GM10847 (cell line): Measurements from ENCODE around the gene CCDC15.

Experiments
- POLR2A ChIP-seq: IDR thresholded peaks from 2 replicates; pipeline ENCODE4 v1.6.1; 2011; ENCODE audit not compliant: insufficient read length; ENCODE audit errors: extremely low read depth

CCDC15 gene

DNA sequence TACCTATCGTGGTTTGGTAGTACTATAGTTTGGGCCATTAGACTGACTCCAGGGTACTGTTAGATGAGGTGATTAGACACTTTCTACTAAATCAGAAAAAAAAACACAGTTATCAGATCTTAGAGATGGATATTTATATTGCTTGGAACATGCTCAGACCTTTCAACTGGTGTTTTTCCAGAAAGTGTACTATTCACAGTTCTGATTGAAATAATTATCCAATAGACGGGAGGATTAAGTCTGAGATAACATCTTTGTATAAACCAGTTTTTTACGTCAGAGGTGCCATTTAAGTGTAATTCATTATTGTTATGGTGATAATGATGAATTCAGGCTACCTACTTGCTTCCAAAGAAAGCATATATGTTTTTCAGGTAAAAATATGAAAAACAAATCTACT, 22.5 kb downstream of the CCDC15 start:
- no peak for TF ChIP-seq POLR2A

DNA sequence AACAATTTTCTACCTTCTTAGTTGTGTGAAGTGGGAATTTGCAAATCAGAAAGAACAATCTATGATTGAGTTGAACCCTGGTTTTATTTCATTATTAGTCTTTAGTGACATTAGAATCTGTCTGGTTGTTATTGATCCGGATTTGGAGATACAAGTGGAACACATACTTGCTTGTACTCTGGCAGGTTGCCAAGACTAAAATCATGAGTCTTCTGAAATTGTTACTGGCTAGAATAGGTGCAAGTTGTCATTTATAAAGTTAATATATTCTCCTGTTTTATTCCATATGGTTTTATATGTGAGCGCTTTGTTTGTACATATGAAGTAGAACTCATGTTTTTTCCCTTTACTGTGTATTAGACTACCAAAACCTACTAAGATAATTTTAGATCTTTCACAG, 23.0 kb downstream of the CCDC15 start:
- no peak for TF ChIP-seq POLR2A

GRCh38 chr11:124978316-124978715, 24.3 kb downstream of the CCDC15 start:
- TF ChIP-seq POLR2A: no peak

DNA sequence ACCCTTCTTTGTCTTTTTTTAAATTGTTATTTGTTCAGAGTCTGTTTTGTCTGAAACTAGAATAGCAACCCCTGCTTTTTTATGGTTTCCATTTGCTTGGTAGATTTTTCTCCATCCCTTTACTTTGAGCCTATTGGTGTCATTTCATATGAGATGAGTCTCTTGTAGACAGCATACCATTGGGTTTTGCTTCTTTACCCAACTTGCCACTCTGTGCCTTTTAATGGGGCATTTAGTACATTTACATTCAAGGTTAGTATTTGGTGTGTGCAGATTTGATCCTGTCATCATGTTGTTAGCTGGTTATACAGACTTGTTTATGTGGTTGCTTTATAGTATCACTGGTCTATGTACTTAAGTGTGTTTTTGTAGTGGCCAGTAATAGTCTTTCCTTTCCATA, 28.0 kb downstream of the CCDC15 start:
- no peak for TF ChIP-seq POLR2A

GRCh38 chr11:124983674-124984511, 29.9 kb downstream of the CCDC15 start:
- TF ChIP-seq POLR2A: no peak

DNA sequence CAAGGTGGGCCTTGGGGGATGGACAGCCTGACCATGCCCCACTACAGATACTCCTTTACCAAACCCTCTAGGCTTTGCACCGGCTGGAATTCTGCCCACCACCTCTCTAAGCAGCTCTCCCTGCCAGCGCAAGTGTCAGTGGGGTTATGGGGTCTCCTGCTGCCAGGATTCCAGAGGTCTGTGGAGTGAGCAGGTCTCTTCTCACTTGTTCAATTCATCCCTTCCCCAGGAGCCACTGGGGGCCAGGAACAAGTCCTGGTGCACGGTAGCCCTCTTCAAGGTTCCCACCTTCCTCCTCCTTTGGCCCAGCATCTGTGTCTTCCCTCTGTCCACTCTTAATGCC, 30.5 kb downstream of the CCDC15 start:
- no peak for TF ChIP-seq POLR2A

GRCh38 chr11:124987096-124987495, 33.1 kb downstream of the CCDC15 start:
- no peak for TF ChIP-seq POLR2A

GRCh38 chr11:124988063-124988462, 34.1 kb downstream of the CCDC15 start:
- TF ChIP-seq POLR2A: no peak

DNA sequence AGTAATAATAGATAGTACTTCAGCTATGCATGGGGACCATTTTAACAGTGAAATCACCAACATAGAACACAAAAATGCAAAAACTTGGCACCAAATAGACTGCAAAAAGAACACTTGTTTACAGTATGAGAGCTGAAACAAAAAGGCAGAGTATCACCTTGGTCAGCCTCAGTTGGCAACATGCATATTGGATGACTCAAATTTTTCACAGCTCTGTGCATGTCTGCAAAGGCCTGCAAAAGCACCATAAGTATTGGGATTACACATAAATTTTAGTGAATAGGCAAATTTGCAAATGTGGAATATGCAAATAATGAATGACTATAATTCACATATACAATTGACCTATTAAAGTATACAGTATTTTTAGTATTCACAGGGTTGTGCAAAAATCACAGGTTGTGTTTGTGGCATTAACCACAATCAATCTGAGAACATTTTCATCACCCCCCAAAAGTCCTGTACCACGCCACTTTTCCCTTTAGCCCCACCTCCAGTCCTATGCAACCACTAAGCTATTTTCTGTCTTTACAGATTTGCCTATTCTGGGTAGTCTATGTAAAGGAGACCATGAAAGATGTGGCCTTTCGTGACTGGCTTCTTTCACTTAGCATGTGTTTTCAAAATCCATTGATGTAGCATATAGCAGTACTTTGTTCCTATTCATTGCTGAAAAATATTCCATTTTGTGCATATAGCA, 47.2 kb downstream of the CCDC15 start:
- TF ChIP-seq POLR2A: no peak

DNA sequence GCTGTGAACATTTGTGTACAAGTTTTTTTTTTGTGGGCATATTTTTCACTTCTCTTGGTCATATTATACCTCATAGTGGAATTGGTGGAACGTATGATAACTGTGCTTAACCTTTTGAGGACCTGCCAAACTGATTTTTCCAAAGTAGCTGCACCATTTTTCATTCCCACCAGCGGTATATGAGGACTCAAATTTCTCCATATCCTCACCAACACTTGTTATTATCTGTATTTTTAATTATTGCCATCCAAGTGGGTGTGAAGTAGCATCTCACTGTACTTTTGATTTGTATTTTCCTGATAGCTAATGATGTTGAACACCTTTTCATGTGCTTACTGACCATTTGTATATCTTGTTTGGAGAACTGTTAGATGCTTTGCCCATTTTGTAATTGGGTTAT, 47.8 kb downstream of the CCDC15 start:
- no peak for TF ChIP-seq POLR2A

- no peak for TF ChIP-seq POLR2A
Observed at GRCh38 chr11:125005491-125005890, 51.5 kb downstream of the CCDC15 start.

DNA sequence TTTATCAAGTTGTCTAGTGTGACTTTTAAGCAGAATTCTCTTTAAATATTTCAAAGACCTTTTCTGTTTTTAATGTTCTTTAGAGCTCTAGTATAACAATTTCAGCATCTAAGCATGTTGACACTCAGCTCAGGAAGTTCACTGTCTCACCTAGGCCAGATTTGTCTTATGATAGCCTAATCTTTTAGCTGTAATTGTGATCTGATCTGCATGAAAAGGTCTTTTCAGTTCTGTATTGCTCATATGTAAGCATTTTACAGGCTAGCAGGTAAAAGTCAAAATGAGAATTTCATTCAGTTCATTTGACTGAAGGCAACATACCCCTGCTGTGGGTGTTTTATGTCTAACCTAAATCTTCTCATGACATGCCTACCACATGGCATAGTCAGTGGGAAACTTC, 62.4 kb downstream of the CCDC15 start:
- no peak for TF ChIP-seq POLR2A

DNA sequence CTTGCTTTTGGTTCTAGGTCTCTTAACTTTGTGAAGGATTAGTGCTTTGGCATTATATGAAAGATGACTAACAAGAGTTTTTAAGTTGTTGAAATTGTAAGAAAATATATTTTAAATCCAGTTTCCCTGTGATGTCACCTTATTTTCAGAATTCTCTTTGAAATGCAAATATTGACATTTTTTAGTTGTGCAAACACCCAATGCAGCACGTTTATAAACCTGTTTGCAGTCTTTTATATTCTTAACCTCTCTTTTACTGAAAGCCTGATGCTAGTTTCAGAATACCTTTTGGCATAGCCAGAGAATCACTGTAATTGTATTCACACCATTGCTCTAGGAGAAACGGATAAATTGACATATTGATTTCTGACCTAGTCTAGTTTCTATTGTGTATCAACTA, 66.3 kb downstream of the CCDC15 start:
- no peak for TF ChIP-seq POLR2A

GRCh38 chr11:125022551-125022950, 68.5 kb downstream of the CCDC15 start:
- TF ChIP-seq POLR2A: no peak

DNA sequence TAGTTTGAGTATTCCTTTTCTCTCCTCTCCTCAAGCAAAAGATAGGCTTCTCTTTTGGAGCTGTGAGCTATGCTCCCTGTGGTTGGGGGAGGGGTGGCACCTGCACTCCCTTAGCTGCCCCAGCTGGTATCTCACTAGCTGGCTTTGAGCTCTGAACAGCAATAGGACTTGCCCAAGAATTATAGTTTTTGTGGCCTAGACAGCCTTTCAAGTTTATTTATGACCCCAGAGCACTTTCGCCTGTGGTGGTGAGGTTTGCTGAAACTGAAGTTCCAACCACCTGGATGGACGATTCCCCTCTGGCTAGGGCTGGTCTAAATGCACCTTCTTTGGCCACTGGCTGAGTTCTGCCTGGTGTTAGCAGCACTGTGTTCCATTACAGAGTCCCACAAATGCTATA, 72.0 kb downstream of the CCDC15 start:
- TF ChIP-seq POLR2A: no peak

DNA sequence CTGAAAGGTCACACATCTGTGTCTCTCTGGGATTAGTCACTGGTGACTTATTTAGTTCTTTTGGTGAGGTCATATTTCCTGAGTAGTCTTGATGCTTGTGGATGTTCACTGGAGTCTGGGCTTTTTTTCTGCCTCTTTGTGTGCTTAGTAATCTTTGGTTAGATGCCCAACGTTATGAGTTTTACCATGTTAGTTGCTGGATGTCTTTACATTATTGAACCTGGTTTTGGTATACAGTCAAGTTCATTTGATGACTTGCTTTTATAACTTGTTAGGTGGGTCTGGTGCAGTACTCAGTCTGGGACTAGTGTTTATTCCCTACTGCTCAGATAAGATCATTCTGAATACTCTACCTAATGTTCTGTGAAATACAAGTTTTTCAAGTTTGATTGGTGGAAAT, 82.9 kb downstream of the CCDC15 start:
- TF ChIP-seq POLR2A: no peak

DNA sequence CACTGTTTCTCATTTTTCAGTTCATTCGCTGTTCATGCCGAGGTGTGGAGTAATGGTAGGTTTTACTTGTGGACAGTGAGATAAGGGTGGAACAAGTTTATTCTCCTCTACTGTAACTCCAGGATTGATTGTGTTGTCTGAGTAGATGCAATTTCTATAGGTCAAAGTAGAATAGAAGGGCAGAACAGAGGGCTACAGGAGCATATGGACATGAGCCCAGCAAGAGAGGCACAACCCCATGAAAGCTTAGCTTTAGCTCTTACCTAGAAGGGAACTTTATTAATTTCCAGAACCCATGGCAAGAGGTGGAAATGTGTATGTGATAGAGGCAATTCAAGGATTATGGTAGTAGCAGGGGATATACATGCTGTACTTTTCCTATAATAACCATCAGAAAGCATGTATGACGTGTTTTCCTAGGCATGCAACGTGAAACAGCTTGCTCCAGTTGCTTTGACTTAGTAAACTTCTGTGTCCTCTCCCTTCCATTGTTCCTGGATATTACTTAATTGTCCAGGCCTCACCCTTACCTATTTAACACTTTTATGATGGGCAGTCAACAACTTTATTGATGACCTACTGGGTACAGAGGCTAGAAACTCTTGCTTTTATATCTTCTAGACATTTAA, 95.3 kb downstream of the CCDC15 start:
- no peak for TF ChIP-seq POLR2A

GRCh38 chr11:125052047-125052446, 98.0 kb downstream of the CCDC15 start:
- no peak for TF ChIP-seq POLR2A
